ENCODE data around the gene PAM.

The PAM gene

DNA sequence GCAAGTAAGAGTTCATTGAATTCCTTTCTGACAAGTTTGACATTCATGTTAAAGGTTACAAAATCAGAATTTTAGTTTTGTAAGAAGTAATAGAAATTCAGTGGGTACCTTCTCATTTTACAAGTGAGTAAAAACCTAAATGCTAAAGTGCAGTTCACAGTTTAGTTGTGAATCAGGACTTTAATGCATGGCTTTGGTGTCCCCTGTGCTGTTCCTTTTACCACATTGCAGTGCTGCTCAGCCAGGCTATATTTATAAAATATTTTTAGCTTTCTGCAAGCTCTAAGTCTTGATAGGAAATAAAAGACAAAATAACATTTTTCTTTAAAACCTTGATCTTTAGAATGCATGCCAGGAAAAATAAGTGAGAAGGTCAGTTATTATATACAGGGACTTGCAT lies 26.3 kb downstream of the PAM start:
- no peak overlapping the region for H3K27ac Mint-ChIP-seq
- H3K36me3 Mint-ChIP-seq, result no peaks in the 10 kb centered on the region
- DNase-seq, result no peak
- no peak overlapping the region for H3K4me3 Mint-ChIP-seq
- peaks cover 14% of the 10 kb centered on the region for H3K4me1 Mint-ChIP-seq
- no peaks in the 10 kb centered on the region for H3K9me3 Mint-ChIP-seq
- CTCF ChIA-PET, result interaction anchor here (0.6 to 2.8 kb wide), 13 partner anchors 9 to 357 kb away, joined by 3 to 12 read pairs (median 4); no protein-coding TSS in a partner anchor
- no peaks in the 10 kb centered on the region for H3K27me3 Mint-ChIP-seq

DNA sequence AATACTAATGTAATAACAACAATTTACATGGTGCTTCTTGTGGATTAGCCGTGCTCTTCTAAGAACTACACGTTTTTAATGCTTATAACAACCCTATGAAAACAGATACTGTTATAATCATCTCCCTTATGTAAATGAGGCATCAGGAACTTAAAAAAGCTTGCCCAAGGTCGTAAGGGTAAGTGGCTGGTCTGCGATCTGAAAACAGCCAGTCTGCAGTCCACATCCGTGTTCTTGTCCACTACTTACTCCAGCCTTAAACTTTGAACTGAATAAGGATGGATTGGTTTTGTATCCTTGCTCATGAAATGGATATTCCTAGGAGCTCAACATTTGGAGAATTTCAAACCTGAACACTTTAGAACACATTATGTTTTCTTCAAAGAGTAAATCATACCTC lies 26.7 kb downstream of the PAM start:
- Mint-ChIP-seq H3K4me1 (peaks cover 14% of the 10 kb centered on the region), H3K36me3 (no peaks in the 10 kb centered on the region), H3K4me3 (no peak overlapping the region), H3K27me3 (no peaks in the 10 kb centered on the region), H3K27ac (no peak overlapping the region), H3K9me3 (no peaks in the 10 kb centered on the region)
- DNase-seq, result no peak
- CTCF ChIA-PET, result interaction anchor here (0.7 to 2.8 kb wide), 7 partner anchors 9 to 351 kb away, joined by 3 to 12 read pairs (median 4); no protein-coding TSS in a partner anchor

DNA sequence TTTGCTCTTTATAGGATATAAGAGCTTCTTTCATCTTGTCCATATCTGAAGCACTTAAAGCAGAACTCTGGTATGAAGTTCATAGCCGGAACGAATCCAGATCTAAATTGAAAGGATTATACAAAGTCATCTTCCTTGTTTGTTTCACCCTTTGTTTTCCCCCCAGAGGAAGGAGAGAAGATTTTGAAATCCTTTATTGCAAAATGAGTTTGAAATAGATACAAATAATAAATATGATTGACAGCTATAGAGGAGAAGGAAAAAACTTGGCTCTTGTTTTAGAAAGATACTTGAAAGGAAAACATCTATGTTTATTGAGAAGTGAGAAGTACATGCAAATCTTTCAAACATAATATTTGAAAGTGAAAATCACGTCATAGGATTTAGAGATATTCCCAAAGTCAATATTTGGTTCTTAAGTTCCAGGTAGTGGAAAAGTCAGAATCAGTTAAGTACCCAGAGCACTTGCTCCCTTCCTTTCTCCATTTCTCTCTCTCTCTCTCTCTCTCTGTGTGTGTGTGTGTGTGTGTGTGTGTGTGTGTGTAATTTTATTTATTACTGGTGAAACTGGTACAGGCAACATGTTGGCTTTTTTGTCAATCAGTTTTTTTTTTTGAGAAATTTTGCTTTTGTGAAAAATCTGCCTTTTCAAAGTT lies 27.2 kb downstream of the PAM start:
- no peak overlapping the region for H3K27ac Mint-ChIP-seq
- CTCF ChIA-PET, result interaction anchor here (0.7 to 2.8 kb wide), 6 partner anchors 8 to 257 kb away, joined by 3 to 12 read pairs (median 4); no protein-coding TSS in a partner anchor
- H3K4me3 Mint-ChIP-seq, result no peak overlapping the region
- peaks cover 14% of the 10 kb centered on the region for H3K4me1 Mint-ChIP-seq
- no peaks in the 10 kb centered on the region for H3K27me3 Mint-ChIP-seq
- no peak for DNase-seq
- H3K36me3 Mint-ChIP-seq, result no peaks in the 10 kb centered on the region
- no peaks in the 10 kb centered on the region for H3K9me3 Mint-ChIP-seq

DNA sequence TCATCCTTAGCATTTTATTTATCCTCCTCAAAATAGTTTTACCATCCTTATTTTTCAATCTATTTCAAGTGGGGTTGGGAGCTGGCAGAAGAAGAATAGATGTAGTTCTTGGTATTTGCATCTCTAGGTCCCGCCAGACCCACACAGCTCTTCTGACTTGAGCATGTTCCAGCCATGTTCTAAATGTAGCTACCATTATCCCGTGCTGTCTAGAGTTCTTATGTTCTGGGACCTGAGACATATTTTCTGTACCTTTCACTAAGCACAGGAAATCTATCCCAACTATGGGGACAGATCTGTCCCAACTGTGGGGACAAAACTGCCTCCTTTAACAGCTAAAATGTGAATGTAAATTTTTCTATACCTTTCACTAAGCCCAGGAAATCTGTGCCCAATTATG lies 32.0 kb downstream of the PAM start:
- no peak for DNase-seq
- H3K36me3 Mint-ChIP-seq, result no peaks in the 10 kb centered on the region
- no peak overlapping the region for H3K4me3 Mint-ChIP-seq
- CTCF ChIA-PET, result interaction anchor here (0.9 to 1.6 kb wide), 3 partner anchors 12 to 244 kb away, joined by 3 to 6 read pairs (median 5); no protein-coding TSS in a partner anchor
- H3K9me3 Mint-ChIP-seq, result no peaks in the 10 kb centered on the region
- H3K27ac Mint-ChIP-seq, result no peak overlapping the region
- no peaks in the 10 kb centered on the region for H3K27me3 Mint-ChIP-seq
- H3K4me1 Mint-ChIP-seq, result no peaks in the 10 kb centered on the region

- Mint-ChIP-seq H3K36me3 (no peaks in the 10 kb centered on the region), H3K4me3 (no peak overlapping the region), H3K27ac (no peak overlapping the region), H3K27me3 (no peaks in the 10 kb centered on the region), H3K9me3 (no peaks in the 10 kb centered on the region), H3K4me1 (no peaks in the 10 kb centered on the region)
- CTCF ChIA-PET, result no interaction called here
- no peak for DNase-seq
Measured at GRCh38 chr5:102788788-102789187, 33.7 kb downstream of the PAM start.

DNA sequence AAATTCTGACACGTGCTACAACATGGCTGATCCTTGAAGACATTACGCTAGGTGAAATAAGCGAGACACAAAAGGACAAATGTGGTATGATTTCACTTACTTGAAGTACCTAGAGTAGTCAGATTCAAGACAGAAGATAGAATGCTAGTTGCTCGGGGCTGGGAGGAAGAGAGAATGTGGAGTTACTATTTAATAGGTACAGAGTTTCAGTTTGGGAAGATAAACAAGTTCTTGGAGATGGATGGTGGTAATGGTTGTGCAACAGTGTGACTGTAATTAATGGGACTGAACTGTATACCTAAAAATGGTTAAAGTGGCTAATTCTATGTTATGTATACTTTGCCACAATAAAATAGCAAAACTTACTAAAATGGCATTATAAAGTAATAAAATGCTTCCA lies 34.4 kb downstream of the PAM start:
- no peak overlapping the region for H3K27ac Mint-ChIP-seq
- no peaks in the 10 kb centered on the region for H3K27me3 Mint-ChIP-seq
- CTCF ChIA-PET, result interaction anchor here (0.9 to 2.9 kb wide), 2 partner anchors 8 to 10 kb away, joined by 3 to 12 read pairs; no protein-coding TSS in a partner anchor
- no peak overlapping the region for H3K4me3 Mint-ChIP-seq
- H3K9me3 Mint-ChIP-seq, result no peaks in the 10 kb centered on the region
- no peak for DNase-seq
- no peaks in the 10 kb centered on the region for H3K4me1 Mint-ChIP-seq
- H3K36me3 Mint-ChIP-seq, result no peaks in the 10 kb centered on the region

GRCh38 chr5:102790748-102791147 lies 35.6 kb downstream of the PAM start:
- CTCF ChIA-PET, result interaction anchor here (1.3 to 2.9 kb wide), 4 partner anchors 10 to 109 kb away, joined by 3 to 12 read pairs (median 6); no protein-coding TSS in a partner anchor
- Mint-ChIP-seq H3K4me3 (no peak overlapping the region), H3K4me1 (no peaks in the 10 kb centered on the region), H3K27me3 (no peaks in the 10 kb centered on the region), H3K36me3 (no peaks in the 10 kb centered on the region), H3K9me3 (no peaks in the 10 kb centered on the region), H3K27ac (no peak overlapping the region)
- no peak for DNase-seq

GRCh38 chr5:102792705-102793104 lies 37.6 kb downstream of the PAM start:
- H3K27me3 Mint-ChIP-seq, result no peaks in the 10 kb centered on the region
- H3K36me3 Mint-ChIP-seq, result no peaks in the 10 kb centered on the region
- no peak overlapping the region for H3K4me3 Mint-ChIP-seq
- peaks cover 5% of the 10 kb centered on the region for H3K4me1 Mint-ChIP-seq
- H3K27ac Mint-ChIP-seq, result no peak overlapping the region
- no peaks in the 10 kb centered on the region for H3K9me3 Mint-ChIP-seq
- DNase-seq, result no peak
- CTCF ChIA-PET, result interaction anchor here (2.0 kb wide), 1 partner anchor 111 kb away, joined by 8 read pairs; no protein-coding TSS in a partner anchor

GRCh38 chr5:102794047-102794446 lies 38.9 kb downstream of the PAM start:
- Mint-ChIP-seq H3K4me3 (no peak overlapping the region), H3K4me1 (peaks cover 6% of the 10 kb centered on the region), H3K36me3 (no peaks in the 10 kb centered on the region), H3K27ac (no peak overlapping the region), H3K9me3 (no peaks in the 10 kb centered on the region), H3K27me3 (no peaks in the 10 kb centered on the region)
- DNase-seq, result no peak
- CTCF ChIA-PET, result no interaction called here

DNA sequence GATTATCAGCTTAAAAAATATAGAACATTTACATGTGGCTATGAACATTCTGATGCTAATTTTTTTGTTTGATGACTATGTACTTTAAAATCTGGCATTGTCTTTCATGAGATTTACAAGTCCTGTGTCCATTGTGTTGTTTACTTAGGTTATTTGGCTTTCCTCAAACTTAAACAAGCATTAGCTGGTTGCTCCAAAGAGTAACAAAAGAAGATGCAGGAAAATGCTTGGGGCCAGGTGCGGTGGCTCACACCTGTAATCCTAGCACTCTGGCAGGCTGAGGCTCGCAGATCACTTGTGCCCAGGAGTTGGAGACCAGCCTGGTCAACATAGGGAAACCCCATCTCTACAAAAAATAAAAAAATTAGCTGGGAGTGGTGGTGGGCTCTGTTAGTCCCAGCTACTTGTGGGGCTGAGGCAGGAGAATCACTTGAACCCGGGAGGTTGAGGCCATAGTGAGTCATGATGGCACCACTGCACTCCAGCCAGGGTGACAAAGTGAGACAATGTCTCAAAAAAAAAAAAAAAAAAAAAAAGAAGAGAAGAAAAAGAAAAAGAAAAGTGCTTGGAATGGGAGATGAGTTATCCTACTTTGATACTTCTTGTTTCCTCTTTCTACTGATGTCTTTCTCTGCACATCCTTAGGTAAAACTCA lies 39.7 kb downstream of the PAM start:
- peaks cover 8% of the 10 kb centered on the region for H3K4me1 Mint-ChIP-seq
- CTCF ChIA-PET, result interaction anchor here (1.1 kb wide), 1 partner anchor 113 kb away, joined by 5 read pairs; no protein-coding TSS in a partner anchor
- H3K27ac Mint-ChIP-seq, result no peak overlapping the region
- no peaks in the 10 kb centered on the region for H3K36me3 Mint-ChIP-seq
- no peak for DNase-seq
- H3K9me3 Mint-ChIP-seq, result no peaks in the 10 kb centered on the region
- H3K27me3 Mint-ChIP-seq, result no peaks in the 10 kb centered on the region
- no peak overlapping the region for H3K4me3 Mint-ChIP-seq

DNA sequence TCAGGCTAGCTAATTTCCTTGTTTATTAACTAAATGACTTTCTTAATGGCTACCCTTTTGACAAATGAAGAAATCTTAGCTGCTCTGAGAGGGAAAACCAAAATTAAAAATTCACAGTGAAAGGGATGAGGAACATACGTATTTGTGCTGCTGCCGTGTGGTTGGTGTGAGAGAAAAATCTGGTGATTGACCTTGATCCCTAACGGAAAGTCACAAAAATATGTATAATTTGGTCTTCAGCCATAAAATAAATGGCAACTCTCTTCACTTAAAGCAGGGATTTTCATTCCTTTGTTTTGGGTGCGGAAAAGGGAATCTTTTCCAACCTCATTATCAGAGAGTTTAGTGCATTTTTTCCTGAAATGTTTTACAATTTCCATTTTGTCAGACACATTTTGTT lies 40.4 kb downstream of the PAM start:
- peaks cover 11% of the 10 kb centered on the region for H3K4me1 Mint-ChIP-seq
- H3K36me3 Mint-ChIP-seq, result no peaks in the 10 kb centered on the region
- CTCF ChIA-PET, result interaction anchor here (1.1 kb wide), 1 partner anchor 114 kb away, joined by 5 read pairs; no protein-coding TSS in a partner anchor
- no peaks in the 10 kb centered on the region for H3K27me3 Mint-ChIP-seq
- no peak for DNase-seq
- no peak overlapping the region for H3K4me3 Mint-ChIP-seq
- H3K9me3 Mint-ChIP-seq, result no peaks in the 10 kb centered on the region
- H3K27ac Mint-ChIP-seq, result no peak overlapping the region

DNA sequence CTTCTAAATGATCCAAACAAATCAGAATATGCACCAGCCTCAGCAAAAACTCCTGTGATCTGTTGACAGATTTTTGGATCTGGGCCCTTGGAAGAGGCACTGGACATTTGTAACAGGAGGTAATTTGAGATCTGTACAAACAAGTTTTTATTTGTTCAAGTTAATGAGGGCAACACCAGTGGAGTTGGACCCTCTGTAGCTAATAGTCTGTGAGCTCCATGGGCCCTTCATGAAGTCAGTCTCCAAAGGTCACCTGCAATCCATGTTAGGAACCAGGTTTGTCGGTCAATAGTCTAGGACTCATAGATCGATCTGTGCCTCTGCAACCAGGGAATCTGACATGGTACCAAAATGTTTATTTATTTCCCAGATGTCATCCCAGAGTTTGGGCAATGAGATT lies 40.9 kb downstream of the PAM start:
- Mint-ChIP-seq H3K36me3 (no peaks in the 10 kb centered on the region), H3K4me3 (no peak overlapping the region), H3K27ac (no peak overlapping the region), H3K9me3 (no peaks in the 10 kb centered on the region), H3K27me3 (no peaks in the 10 kb centered on the region), H3K4me1 (peaks cover 14% of the 10 kb centered on the region)
- DNase-seq, result no peak
- CTCF ChIA-PET, result no interaction called here

DNA sequence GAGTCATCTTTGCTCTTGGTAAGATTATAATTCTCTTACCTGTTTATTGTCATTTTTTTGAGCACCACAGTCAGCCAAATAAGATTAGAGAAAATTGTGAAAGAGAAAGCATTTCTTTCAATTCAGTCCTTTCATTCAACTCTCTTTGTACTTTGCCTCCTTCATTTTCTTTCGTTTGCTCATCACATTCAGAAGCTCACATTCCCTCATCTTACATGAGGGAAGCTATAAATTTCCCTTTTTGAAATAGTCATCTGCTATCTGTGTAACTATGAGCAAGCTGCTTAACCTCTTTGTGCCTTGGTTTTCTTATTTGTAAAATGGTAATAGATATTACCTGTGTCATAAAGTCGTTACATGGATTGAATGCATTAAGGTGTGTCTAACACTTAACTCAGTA lies 41.4 kb downstream of the PAM start:
- Mint-ChIP-seq H3K27me3 (no peaks in the 10 kb centered on the region), H3K9me3 (no peaks in the 10 kb centered on the region), H3K4me3 (no peak overlapping the region), H3K4me1 (peaks cover 18% of the 10 kb centered on the region), H3K36me3 (no peaks in the 10 kb centered on the region), H3K27ac (no peak overlapping the region)
- CTCF ChIA-PET, result no interaction called here
- no peak for DNase-seq

GRCh38 chr5:102797322-102797884 lies 42.3 kb downstream of the PAM start:
- H3K36me3 Mint-ChIP-seq, result no peaks in the 10 kb centered on the region
- H3K27ac Mint-ChIP-seq, result no peak overlapping the region
- H3K4me3 Mint-ChIP-seq, result no peak overlapping the region
- H3K9me3 Mint-ChIP-seq, result no peaks in the 10 kb centered on the region
- no peak for DNase-seq
- no peaks in the 10 kb centered on the region for H3K27me3 Mint-ChIP-seq
- CTCF ChIA-PET, result no interaction called here
- H3K4me1 Mint-ChIP-seq, result peaks cover 25% of the 10 kb centered on the region

Data from activated naive CD4-positive, alpha-beta T cell treated with anti-CD3 and anti-CD28 coated beads, Interleukin-2, amount 10 ng/mL, durations not matched to agents 7 days and 5 days (primary cell).